Type B pancreatic cell (in vitro differentiated cells): ENCODE results near the gene GNRH2. TPM values are rescaled to one million over a fixed set of nuclear protein-coding genes. Genes with fewer than 3 reads are reported as not detected.

Source experiments
- DNase-seq: peaks from one replicate; pipeline ENCODE4 v3.0.0; 2021; ENCODE audit warnings: mixed read lengths; ENCODE audit not compliant: unreplicated experiment; ENCODE audit errors: extremely low spot score
- H3K27ac Mint-ChIP-seq: 2 replicates; pipeline ENCODE4 v1.8.0; 2021; ENCODE audit warnings: mild to moderate bottlenecking, mixed read lengths
- H3K27me3 Mint-ChIP-seq: 2 replicates; pipeline ENCODE4 v1.8.0; 2021; ENCODE audit warnings: mixed read lengths
- H3K36me3 Mint-ChIP-seq: 2 replicates; pipeline ENCODE4 v1.8.0; 2021; ENCODE audit warnings: mixed read lengths
- H3K4me1 Mint-ChIP-seq: one replicate; pipeline ENCODE4 v1.8.0; 2021; ENCODE audit warnings: mixed read lengths; ENCODE audit not compliant: unreplicated experiment
- H3K4me3 Mint-ChIP-seq: 2 replicates; pipeline ENCODE4 v1.8.0; 2021; ENCODE audit warnings: mild to moderate bottlenecking, mixed read lengths
- H3K9me3 Mint-ChIP-seq: 2 replicates; pipeline ENCODE4 v1.8.0; 2021; ENCODE audit warnings: mixed read lengths
- long read RNA-seq: library from polyadenylated mRNA; unstranded; transcript quantifications from one replicate; pipeline ENCODE4 v2.0.0, GENCODE V29; 2020
- total RNA-seq: library from RNA; stranded (reverse); gene quantifications from 2 replicates; pipeline ENCODE4 v1.2.1, GENCODE V29; 2021; ENCODE audit warnings: low replicate concordance
- TF ChIP-seq, protein P1 (sequence below): fragments of 200-600 bp; sonication (generic); conservative IDR thresholded peaks from 2 replicates; pipeline ENCODE4 v1.5.0; 2021; ENCODE audit warnings: antibody characterized with exemption, mild to moderate bottlenecking

GNRH2 gene, protein sequence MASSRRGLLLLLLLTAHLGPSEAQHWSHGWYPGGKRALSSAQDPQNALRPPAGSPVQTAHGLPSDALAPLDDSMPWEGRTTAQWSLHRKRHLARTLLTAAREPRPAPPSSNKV
- total RNA-seq = 0.99 and 2.3 TPM in 2 replicates
- long read RNA-seq = 0 reads

DNA sequence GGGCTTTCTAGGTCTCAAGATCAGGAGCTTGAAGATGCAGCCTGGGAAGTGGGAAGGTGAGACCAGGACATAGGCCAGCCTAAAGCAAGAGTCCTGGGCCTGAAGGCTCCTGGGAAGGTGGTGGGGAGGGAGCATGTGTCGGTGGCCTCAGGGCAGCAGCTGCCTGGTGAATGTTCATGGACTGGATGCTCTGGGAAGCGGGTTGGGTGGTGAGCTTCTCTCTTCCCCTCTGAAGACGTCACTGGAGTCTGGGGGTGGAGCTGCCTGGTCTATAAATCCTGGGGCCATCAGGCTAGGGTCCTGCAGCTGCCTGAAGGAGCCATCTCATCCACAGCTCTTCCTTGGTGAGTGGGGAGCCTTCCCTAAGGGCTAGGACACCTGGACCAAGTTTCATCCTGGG, at the start of gene GNRH2:
Gene GNRH2, plus strand, starts transcription at position 301 of the 400 bp plus-strand sequence. CDS start 793 bp downstream, outside the sequence.
- Mint-ChIP-seq H3K27ac (peak within 1 kb of the TSS; percentile 89), H3K27me3 (no peaks in the 10 kb centered on the region), H3K36me3 (peaks cover 14% of the 10 kb centered on the region), H3K4me1 (peaks cover 18% of the 10 kb centered on the region), H3K9me3 (no peaks in the 10 kb centered on the region), H3K4me3 (no peak within 1 kb of the TSS)
- no peak for DNase-seq
- TF ChIP-seq, protein P1, sequence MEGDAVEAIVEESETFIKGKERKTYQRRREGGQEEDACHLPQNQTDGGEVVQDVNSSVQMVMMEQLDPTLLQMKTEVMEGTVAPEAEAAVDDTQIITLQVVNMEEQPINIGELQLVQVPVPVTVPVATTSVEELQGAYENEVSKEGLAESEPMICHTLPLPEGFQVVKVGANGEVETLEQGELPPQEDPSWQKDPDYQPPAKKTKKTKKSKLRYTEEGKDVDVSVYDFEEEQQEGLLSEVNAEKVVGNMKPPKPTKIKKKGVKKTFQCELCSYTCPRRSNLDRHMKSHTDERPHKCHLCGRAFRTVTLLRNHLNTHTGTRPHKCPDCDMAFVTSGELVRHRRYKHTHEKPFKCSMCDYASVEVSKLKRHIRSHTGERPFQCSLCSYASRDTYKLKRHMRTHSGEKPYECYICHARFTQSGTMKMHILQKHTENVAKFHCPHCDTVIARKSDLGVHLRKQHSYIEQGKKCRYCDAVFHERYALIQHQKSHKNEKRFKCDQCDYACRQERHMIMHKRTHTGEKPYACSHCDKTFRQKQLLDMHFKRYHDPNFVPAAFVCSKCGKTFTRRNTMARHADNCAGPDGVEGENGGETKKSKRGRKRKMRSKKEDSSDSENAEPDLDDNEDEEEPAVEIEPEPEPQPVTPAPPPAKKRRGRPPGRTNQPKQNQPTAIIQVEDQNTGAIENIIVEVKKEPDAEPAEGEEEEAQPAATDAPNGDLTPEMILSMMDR = no peak

DNA sequence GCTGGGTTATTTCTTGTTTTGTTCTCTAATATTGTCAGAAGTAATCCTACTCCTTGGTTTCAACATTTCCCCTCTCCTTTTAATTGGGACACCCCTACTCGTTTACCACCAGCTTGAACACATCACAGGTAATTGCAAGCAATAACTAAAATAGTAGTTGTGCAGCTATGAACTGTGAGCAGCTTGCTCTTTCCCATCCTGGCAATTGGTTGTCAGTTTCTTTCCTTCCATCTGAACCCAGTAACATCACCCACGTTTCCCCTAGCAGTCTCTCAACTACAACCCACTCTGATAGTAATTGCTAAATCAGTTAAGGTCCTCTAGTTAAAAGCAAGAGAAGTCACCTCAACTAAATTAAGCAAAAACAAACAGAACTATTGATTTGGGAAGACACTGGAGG, 47.6 kb upstream of the GNRH2 start:
- Mint-ChIP-seq H3K4me1 (peaks cover 10% of the 10 kb centered on the region), H3K4me3 (no peak overlapping the region), H3K27ac (no peak overlapping the region), H3K27me3 (peaks cover 30% of the 10 kb centered on the region), H3K9me3 (no peaks in the 10 kb centered on the region), H3K36me3 (peaks cover 31% of the 10 kb centered on the region)
- TF ChIP-seq, protein P1 = no peak
- DNase-seq = no peak

DNA sequence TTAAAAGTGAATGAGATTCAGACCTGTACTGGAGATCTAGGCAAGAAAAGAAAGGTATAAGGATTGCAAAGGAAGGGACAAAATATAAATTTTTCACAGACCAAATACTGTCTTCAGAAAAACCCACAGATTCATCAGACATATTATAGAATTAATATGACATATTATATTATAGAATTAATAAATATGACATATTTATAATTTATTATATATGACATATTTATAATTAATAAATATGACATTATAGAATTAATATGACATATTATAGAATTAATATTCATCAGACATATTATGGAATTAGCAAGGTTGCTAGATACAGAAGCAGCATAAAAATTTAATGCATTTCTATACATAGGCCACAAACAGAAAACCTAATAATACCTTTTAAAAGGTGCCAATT, 44.7 kb upstream of the GNRH2 start:
- peaks cover 21% of the 10 kb centered on the region for H3K27me3 Mint-ChIP-seq
- no peaks in the 10 kb centered on the region for H3K9me3 Mint-ChIP-seq
- no peak overlapping the region for H3K4me3 Mint-ChIP-seq
- H3K27ac Mint-ChIP-seq = no peak overlapping the region
- DNase-seq = no peak
- H3K4me1 Mint-ChIP-seq = no peaks in the 10 kb centered on the region
- TF ChIP-seq, protein P1 = no peak
- H3K36me3 Mint-ChIP-seq = peaks cover 14% of the 10 kb centered on the region

DNA sequence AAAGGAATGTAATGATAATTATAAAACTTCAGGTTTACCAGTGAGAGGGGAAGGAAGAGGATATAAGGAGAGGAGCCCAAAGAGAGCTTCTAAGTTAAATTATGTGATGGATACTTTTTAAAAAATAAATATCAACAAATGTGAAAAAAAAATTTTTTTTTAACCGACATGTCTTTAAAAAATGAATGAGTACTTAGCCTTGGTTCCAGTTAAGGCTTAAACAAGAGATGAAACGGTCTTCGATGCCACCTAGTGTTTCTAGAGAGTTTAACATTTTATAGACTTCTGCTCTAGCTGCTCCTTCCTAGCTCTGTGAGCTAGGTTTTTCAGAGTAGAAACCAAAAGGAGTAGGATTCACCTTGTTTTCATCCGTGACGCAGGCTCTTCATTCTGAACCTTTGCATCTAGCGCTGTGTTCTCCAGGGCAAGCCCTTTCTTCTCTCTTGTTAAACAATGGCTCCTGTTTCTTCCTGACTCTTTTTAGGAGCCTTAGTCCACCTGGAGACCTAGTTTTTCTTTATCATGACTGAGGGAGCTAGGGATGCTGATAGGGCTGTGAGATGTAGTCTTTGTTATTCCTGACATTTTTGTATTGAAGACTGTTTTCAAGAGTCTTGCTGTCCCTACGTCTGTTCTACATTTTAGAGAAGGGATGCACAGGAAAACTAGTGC, 42.4 kb upstream of the GNRH2 start:
- TF ChIP-seq, protein P1 = peak; percentile 81
- H3K27ac Mint-ChIP-seq = no peak overlapping the region
- no peaks in the 10 kb centered on the region for H3K9me3 Mint-ChIP-seq
- H3K4me1 Mint-ChIP-seq = no peaks in the 10 kb centered on the region
- no peak for DNase-seq
- peaks cover 9% of the 10 kb centered on the region for H3K27me3 Mint-ChIP-seq
- peaks cover 5% of the 10 kb centered on the region for H3K36me3 Mint-ChIP-seq
- no peak overlapping the region for H3K4me3 Mint-ChIP-seq

DNA sequence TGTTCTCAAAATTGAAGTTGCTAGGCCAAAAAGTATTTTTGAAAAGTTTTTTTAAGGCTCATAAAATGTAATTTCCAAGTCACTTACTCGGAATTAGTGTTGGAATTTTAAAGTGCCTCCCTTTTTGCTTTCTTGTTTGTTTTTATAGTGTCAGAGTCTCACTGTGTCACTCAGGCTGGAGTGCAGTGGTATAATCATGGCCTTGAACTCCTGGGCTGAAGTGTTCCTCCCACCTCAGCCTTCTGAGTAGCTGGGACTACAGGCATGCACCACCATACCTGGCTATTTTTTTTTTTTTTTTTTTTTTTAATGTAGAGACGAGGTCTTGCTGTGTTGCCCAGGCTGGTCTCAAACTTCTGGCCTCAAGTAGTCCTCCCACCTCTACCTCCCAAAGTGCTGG, 40.0 kb upstream of the GNRH2 start:
- TF ChIP-seq, protein P1 = no peak
- DNase-seq = no peak

More for the DNA sequence above, 40.0 kb upstream of the GNRH2 start:
- peaks cover 17% of the 10 kb centered on the region for H3K36me3 Mint-ChIP-seq
- no peaks in the 10 kb centered on the region for H3K9me3 Mint-ChIP-seq
- no peak overlapping the region for H3K27ac Mint-ChIP-seq
- no peaks in the 10 kb centered on the region for H3K4me1 Mint-ChIP-seq
- H3K4me3 Mint-ChIP-seq = no peak overlapping the region
- H3K27me3 Mint-ChIP-seq = peaks cover 1% of the 10 kb centered on the region
